Mammary epithelial cell (primary cell): ENCODE data around the gene APOBEC3F.

Source experiments
- CTCF ChIP-seq, 2 donors: IDR thresholded peaks in 1 of 2; conservative IDR thresholded peaks in 1 of 2; 2 replicates each; pipeline ENCODE4 v1.5.1; 2011 to 2012; ENCODE audit warnings: inconsistent platforms in 2 of 2, low read length in 2 of 2, mild to moderate bottlenecking in 2 of 2, control low read depth in 1 of 2, low read depth in 1 of 2; ENCODE audit not compliant: insufficient read depth in 1 of 2; ENCODE audit errors: extremely low read depth in 1 of 2
- EZH2 ChIP-seq: IDR thresholded peaks from 2 replicates; pipeline ENCODE4 v1.6.1; 2012; ENCODE audit warnings: low read length, inconsistent platforms, borderline replicate concordance

GRCh38 chr22:39098026-39098425 lies 57.4 kb downstream of the APOBEC3F start:
- TF ChIP-seq CTCF (conservative IDR thresholded peaks at IDR 0.05 in 1 of 2, IDR thresholded peaks at IDR 0.05 in 1 of 2; ENCODE audit: extremely low read depth in 1 of 2, insufficient read depth in 1 of 2, low read depth in 1 of 2, low read length in 2 of 2) (no peak), EZH2 (no peak)
